Measurements from ENCODE around the gene ARAP1.

ARAP1 gene

DNA sequence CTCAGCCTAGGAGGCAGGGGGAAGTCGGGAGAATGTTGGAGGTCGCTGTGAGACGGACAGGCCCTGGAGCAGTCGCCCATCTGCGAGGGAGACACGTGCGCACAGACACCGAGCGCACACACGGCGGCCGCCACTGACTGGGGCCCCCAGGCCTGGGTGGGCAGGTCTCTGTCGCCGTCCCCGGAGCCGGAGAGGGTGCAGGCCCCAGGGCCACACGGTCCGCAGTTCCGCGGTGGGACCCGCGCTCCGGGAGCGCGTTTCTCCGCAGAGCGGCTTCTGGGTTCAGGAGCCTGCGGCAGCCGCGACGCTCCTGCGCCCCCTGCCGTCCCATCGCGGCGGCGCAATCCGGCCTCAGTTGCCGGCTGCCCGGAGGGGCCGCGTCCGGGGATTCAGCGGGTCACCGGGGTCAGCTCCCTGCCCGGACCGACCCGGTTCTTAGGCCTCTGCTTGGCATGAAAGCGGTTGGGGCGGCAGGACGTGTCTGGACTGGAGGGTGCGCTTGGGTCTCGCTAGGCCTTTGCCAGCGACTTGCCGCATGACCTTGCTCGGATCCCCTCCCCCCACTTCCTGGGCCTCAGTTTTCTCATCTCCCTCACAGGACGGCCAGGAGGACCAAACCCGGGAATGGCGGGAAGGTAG, 109.2 kb downstream of the ARAP1 start:
- H3K27me3 ChIP-seq (ENCODE audit: control insufficient read depth in 1 of 2, insufficient read depth in 1 of 2, low read length in 2 of 2), result peaks cover 40 to 41% of the 10 kb centered on the region in 2 experiments
- no peak overlapping the region for H3K27ac ChIP-seq (ENCODE audit: low read length, poor library complexity, severe bottlenecking)
- H3K14ac ChIP-seq (ENCODE audit: low read length in 2 of 2), result peak overlapping the region in 1 of 2 experiments; percentile 1
- H4K91ac ChIP-seq (ENCODE audit: low read length), result no peak overlapping the region
- no peak overlapping the region for H2AK5ac ChIP-seq (ENCODE audit: low read length, severe bottlenecking)
- H4K8ac ChIP-seq (ENCODE audit: low read length), result no peak overlapping the region
- peaks cover 18% of the 10 kb centered on the region for H3K4me1 ChIP-seq (ENCODE audit: control insufficient read depth, insufficient read depth, low read depth, low read length)
- no peak overlapping the region for H3K4ac ChIP-seq (ENCODE audit: low read depth in 1 of 2, low read length in 2 of 2)
- H3K18ac ChIP-seq (ENCODE audit: low read depth in 1 of 2, low read length in 2 of 2), result no peak overlapping the region
- H2BK15ac ChIP-seq (ENCODE audit: low read depth, poor library complexity, severe bottlenecking), result peak overlapping the region; percentile 29
- no peaks in the 10 kb centered on the region for H3K9me3 ChIP-seq (ENCODE audit: control insufficient read depth, low read length)
- no peak overlapping the region for H3K23ac ChIP-seq (ENCODE audit: low read length in 2 of 2)
- DNase-seq, result peak; percentile 67
- 3% methylated on average over 50 of the region's 59 CpGs for WGBS
- H3K79me1 ChIP-seq (replicated peaks; ENCODE audit: low read length, poor library complexity, severe bottlenecking), result no peaks in the 10 kb centered on the region
- H3K4me3 ChIP-seq (ENCODE audit: insufficient read depth in 1 of 2, low read depth in 1 of 2, low read length in 2 of 2), result peak overlapping the region; percentile 57 to 61
- peak overlapping the region; percentile 32 for H3K9ac ChIP-seq (ENCODE audit: low read length)
- H3K36me3 ChIP-seq (ENCODE audit: control insufficient read depth in 1 of 2, insufficient read depth in 2 of 2, low read depth in 1 of 2, low read length in 2 of 2), result no peaks in the 10 kb centered on the region
- no peak overlapping the region for H2BK120ac ChIP-seq (ENCODE audit: low read depth, low read length)
- H2BK12ac ChIP-seq (ENCODE audit: low read length in 2 of 2), result no peak overlapping the region
- H3K4me2 ChIP-seq (ENCODE audit: low read length, poor library complexity, severe bottlenecking), result peak overlapping the region; percentile 89
- H2AFZ ChIP-seq (ENCODE audit: low read depth, low read length), result no peak overlapping the region
- H2BK5ac ChIP-seq (ENCODE audit: low read depth, low read length, poor library complexity, severe bottlenecking), result no peak overlapping the region

DNA sequence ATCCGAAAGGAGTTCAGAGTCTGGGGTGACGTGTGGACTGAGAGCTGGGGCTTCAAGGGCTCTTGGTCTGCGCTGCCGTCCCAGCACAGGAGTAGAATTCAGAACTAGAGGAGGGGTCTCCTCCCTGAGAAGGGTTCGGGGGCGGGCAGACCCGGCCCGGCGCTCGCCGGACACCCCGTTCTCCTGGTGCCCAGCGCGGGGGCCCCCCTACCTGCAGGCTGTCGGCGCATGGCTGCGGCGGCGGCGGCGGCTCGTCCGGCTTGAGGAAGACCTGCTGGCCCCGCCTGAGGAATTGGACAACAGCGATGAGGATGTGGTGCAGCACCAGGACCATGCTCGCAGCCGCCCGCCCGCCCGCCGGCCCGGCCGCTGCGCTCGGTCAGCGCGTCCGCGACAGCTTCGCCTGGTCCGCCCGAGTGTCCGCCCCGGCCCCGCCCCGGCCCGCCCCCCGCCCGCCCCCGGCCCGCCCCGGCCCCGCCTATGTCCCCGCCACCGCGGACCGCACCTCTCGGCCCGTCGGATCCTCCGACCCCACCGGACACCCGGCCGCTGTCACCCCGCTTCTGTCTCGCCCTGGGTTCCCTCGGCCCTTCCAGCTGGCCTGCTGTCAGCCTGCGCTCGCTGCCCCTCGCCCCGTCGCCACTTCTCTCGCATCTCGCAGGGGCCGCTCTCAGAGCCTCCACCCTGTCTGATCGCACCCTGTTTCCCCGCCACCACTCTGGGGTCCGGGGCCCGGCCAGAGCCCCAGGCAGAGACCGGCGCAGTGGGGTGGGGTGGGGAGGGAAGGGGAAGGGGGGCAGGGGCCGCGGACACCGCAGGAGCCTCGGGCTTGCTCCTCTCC, 109.9 kb downstream of the ARAP1 start:
- Histone ChIP-seq H2AFZ (ENCODE audit: low read depth, low read length) (peak overlapping the region; percentile 74), H3K36me3 (ENCODE audit: control insufficient read depth in 1 of 2, insufficient read depth in 2 of 2, low read depth in 1 of 2, low read length in 2 of 2) (no peaks in the 10 kb centered on the region), H2AK5ac (ENCODE audit: low read length, severe bottlenecking) (no peak overlapping the region), H3K4me3 (ENCODE audit: insufficient read depth in 1 of 2, low read depth in 1 of 2, low read length in 2 of 2) (peak overlapping the region; percentile 57 to 67), H3K4me1 (ENCODE audit: control insufficient read depth, insufficient read depth, low read depth, low read length) (peaks cover 18% of the 10 kb centered on the region), H3K9me3 (ENCODE audit: control insufficient read depth, low read length) (no peaks in the 10 kb centered on the region), H3K4me2 (ENCODE audit: low read length, poor library complexity, severe bottlenecking) (peak overlapping the region; percentile 89), H3K18ac (ENCODE audit: low read depth in 1 of 2, low read length in 2 of 2) (peak overlapping the region in 1 of 2 experiments; percentile 43), H2BK12ac (ENCODE audit: low read length in 2 of 2) (no peak overlapping the region), H3K79me1 (replicated peaks; ENCODE audit: low read length, poor library complexity, severe bottlenecking) (no peaks in the 10 kb centered on the region), H3K14ac (ENCODE audit: low read length in 2 of 2) (no peak overlapping the region), H4K91ac (ENCODE audit: low read length) (no peak overlapping the region), H2BK5ac (ENCODE audit: low read depth, low read length, poor library complexity, severe bottlenecking) (no peak overlapping the region), H2BK15ac (ENCODE audit: low read depth, poor library complexity, severe bottlenecking) (peak overlapping the region; percentile 82), H3K23ac (ENCODE audit: low read length in 2 of 2) (no peak overlapping the region), H3K4ac (ENCODE audit: low read depth in 1 of 2, low read length in 2 of 2) (no peak overlapping the region), H2BK120ac (ENCODE audit: low read depth, low read length) (no peak overlapping the region), H3K9ac (ENCODE audit: low read length) (no peak overlapping the region), H3K27ac (ENCODE audit: low read length, poor library complexity, severe bottlenecking) (no peak overlapping the region), H4K8ac (ENCODE audit: low read length) (no peak overlapping the region), H3K27me3 (ENCODE audit: control insufficient read depth in 1 of 2, insufficient read depth in 1 of 2, low read length in 2 of 2) (peaks cover 46 to 48% of the 10 kb centered on the region in 2 experiments)
- DNase-seq, result peak; percentile 23
- 4% methylated on average over 22 of the region's 85 CpGs for whole genome bisulfite sequencing

DNA sequence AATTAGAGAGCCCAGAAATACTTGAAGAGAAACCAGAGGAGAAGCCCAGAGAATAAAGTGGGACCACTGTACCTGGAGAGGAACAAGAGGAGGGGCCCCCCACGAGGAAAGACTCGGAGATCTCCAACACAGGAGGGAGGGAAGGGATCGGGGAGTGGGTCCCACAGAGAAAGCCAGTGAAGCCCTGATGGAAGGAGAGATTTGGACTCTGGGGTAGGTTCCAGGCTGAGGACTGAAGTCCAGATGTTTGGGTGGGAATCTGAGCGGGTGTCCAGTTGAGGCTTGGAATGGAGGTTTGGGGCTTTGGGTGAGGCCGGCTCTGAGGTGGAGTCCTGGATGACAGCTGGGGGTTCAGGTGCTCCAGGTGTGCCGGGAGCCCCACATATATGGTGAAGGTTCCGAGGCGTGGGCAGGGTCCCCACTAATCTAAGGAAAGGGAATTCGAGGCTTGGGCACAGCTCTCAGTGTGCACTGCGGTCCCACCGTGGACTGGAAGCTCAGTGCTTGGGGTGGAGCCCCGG, 110.6 kb downstream of the ARAP1 start:
- peak overlapping the region in 1 of 2 experiments; percentile 44 for H3K4me3 ChIP-seq (ENCODE audit: insufficient read depth in 1 of 2, low read depth in 1 of 2, low read length in 2 of 2)
- H3K9ac ChIP-seq (ENCODE audit: low read length), result no peak overlapping the region
- DNase-seq, result no peak
- no peak overlapping the region for H4K8ac ChIP-seq (ENCODE audit: low read length)
- H2BK15ac ChIP-seq (ENCODE audit: low read depth, poor library complexity, severe bottlenecking), result no peak overlapping the region
- 56% methylated on average over 12 of the region's 12 CpGs for WGBS
- no peaks in the 10 kb centered on the region for H3K79me1 ChIP-seq (replicated peaks; ENCODE audit: low read length, poor library complexity, severe bottlenecking)
- no peaks in the 10 kb centered on the region for H3K36me3 ChIP-seq (ENCODE audit: control insufficient read depth in 1 of 2, insufficient read depth in 2 of 2, low read depth in 1 of 2, low read length in 2 of 2)
- H3K27ac ChIP-seq (ENCODE audit: low read length, poor library complexity, severe bottlenecking), result no peak overlapping the region
- H3K4me2 ChIP-seq (ENCODE audit: low read length, poor library complexity, severe bottlenecking), result no peak overlapping the region
- H2BK12ac ChIP-seq (ENCODE audit: low read length in 2 of 2), result no peak overlapping the region
- H3K27me3 ChIP-seq (ENCODE audit: control insufficient read depth in 1 of 2, insufficient read depth in 1 of 2, low read length in 2 of 2), result peaks cover 53 to 55% of the 10 kb centered on the region in 2 experiments
- no peak overlapping the region for H2BK120ac ChIP-seq (ENCODE audit: low read depth, low read length)
- no peaks in the 10 kb centered on the region for H3K9me3 ChIP-seq (ENCODE audit: control insufficient read depth, low read length)
- H4K91ac ChIP-seq (ENCODE audit: low read length), result no peak overlapping the region
- H2AK5ac ChIP-seq (ENCODE audit: low read length, severe bottlenecking), result no peak overlapping the region
- no peak overlapping the region for H3K18ac ChIP-seq (ENCODE audit: low read depth in 1 of 2, low read length in 2 of 2)
- H3K4me1 ChIP-seq (ENCODE audit: control insufficient read depth, insufficient read depth, low read depth, low read length), result peaks cover 19% of the 10 kb centered on the region
- H2BK5ac ChIP-seq (ENCODE audit: low read depth, low read length, poor library complexity, severe bottlenecking), result no peak overlapping the region
- no peak overlapping the region for H3K4ac ChIP-seq (ENCODE audit: low read depth in 1 of 2, low read length in 2 of 2)
- H2AFZ ChIP-seq (ENCODE audit: low read depth, low read length), result no peak overlapping the region
- no peak overlapping the region for H3K14ac ChIP-seq (ENCODE audit: low read length in 2 of 2)
- no peak overlapping the region for H3K23ac ChIP-seq (ENCODE audit: low read length in 2 of 2)

Data from mesenchymal stem cell (in vitro differentiated cells and primary cell).